HEK293 (cell line): ENCODE measurements around the gene LXN.

Experiments
- SALL2 ChIP-seq: fragments of 450-650 bp; formaldehyde crosslinking; IDR thresholded peaks from 2 replicates; pipeline ENCODE4 v1.5.0; 2017; ENCODE audit warnings: missing biosample characterization, mild to moderate bottlenecking, missing genetic modification characterization, borderline replicate concordance
- ZNF174 ChIP-seq: fragments of 450-650 bp; formaldehyde crosslinking; IDR thresholded peaks from 2 replicates; pipeline ENCODE4 v1.5.0; 2017; ENCODE audit warnings: missing biosample characterization, mild to moderate bottlenecking, missing genetic modification characterization
- ZNF274 ChIP-seq, 2 experiments: fragments of 200-500 bp in 1 of 2; fragments of 450-650 bp in 1 of 2; sonication (Bioruptor generic) in 1 of 2; formaldehyde crosslinking in 1 of 2; IDR thresholded peaks; 2 replicates each; pipeline versions ENCODE4 v1.5.1 to v1.6.1; 2014 to 2016; ENCODE audit warnings: borderline replicate concordance in 1 of 2, inconsistent platforms in 1 of 2, low read length in 1 of 2, missing biosample characterization in 1 of 2, missing genetic modification characterization in 1 of 2
- ZNF510 ChIP-seq: fragments of 450-650 bp; formaldehyde crosslinking; IDR thresholded peaks from 2 replicates; pipeline ENCODE4 v1.5.1; 2018; ENCODE audit warnings: mild to moderate bottlenecking, missing genetic modification characterization, missing biosample characterization; ENCODE audit not compliant: insufficient replicate concordance
- ZNF600 ChIP-seq: fragments of 450-650 bp; formaldehyde crosslinking; IDR thresholded peaks from 2 replicates; pipeline ENCODE4 v1.5.1; 2016; ENCODE audit warnings: missing biosample characterization, missing genetic modification characterization
- ZNF660 ChIP-seq: fragments of 450-650 bp; IDR thresholded peaks from 2 replicates; pipeline ENCODE4 v1.5.1; 2018; ENCODE audit warnings: missing biosample characterization, mild to moderate bottlenecking, missing genetic modification characterization
- TF ChIP-seq, protein P1 (sequence below): fragments of 450-650 bp; formaldehyde crosslinking; IDR thresholded peaks from 2 replicates; pipeline ENCODE4 v1.5.1; 2016; ENCODE audit warnings: missing biosample characterization, missing genetic modification characterization

DNA sequence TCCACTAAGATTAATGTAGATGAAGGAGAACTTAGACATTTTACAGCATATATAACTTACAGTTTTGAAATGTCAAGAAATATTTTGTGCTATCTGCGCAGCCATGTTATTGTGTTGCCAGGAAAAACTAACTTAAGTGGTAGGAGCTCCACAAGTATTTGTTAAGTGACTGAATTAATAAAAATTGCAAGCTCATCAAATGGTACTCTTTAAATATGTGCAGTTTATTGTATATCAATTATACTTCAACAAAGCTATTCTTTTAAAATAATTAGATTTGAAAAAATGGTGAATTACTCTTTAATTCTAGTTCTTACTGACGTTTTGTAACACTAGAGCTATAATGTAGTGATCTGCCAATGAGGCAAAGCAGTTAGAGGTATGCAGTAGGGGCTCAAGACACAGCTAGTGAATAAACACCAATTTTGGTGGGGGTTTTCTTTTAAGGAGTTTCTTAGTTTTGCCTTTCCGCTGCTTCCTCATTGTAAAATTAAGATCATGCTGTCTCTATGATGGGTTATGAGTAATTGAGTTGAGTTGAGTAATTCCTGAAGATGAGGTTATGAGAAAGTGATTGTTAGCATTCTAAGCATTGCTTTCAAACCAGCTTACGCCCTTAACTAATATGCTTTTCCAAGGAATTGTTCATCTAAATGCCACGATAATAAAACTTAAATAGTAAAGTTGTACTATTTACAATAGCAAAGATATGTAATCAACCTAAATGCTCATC is 10.9 kb upstream of the LXN start:
- TF ChIP-seq ZNF660 (tag by site-specific recombination) (no peak), ZNF174 (tag by site-specific recombination) (no peak), SALL2 (no peak), ZNF274 (IDR thresholded peaks at IDR 0.05; ENCODE audit: low read length) (no peak), ZNF274 (tag by site-specific recombination; IDR thresholded peaks at IDR 0.05; ENCODE audit: borderline replicate concordance) (no peak), ZNF600 (tag by site-specific recombination) (no peak), ZNF510 (tag by site-specific recombination) (no peak)
- TF ChIP-seq, protein P1, sequence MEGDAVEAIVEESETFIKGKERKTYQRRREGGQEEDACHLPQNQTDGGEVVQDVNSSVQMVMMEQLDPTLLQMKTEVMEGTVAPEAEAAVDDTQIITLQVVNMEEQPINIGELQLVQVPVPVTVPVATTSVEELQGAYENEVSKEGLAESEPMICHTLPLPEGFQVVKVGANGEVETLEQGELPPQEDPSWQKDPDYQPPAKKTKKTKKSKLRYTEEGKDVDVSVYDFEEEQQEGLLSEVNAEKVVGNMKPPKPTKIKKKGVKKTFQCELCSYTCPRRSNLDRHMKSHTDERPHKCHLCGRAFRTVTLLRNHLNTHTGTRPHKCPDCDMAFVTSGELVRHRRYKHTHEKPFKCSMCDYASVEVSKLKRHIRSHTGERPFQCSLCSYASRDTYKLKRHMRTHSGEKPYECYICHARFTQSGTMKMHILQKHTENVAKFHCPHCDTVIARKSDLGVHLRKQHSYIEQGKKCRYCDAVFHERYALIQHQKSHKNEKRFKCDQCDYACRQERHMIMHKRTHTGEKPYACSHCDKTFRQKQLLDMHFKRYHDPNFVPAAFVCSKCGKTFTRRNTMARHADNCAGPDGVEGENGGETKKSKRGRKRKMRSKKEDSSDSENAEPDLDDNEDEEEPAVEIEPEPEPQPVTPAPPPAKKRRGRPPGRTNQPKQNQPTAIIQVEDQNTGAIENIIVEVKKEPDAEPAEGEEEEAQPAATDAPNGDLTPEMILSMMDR (tag by site-specific recombination), result no peak
